Tibial nerve (tissue), 4 donors: ENCODE results near the gene B3GAT1. TPM values are rescaled to one million over a fixed set of nuclear protein-coding genes. Genes with fewer than 3 reads are reported as not detected.
A peak's percentile ranks its signal among the peaks of the same experiment; 100 is the strongest.

Experiments used
- DNase-seq, 2 donors: peaks; one replicate each; pipeline ENCODE4 v3.0.0-alpha.2; 2019; ENCODE audit warnings: low spot score in 2 of 2
- H3K27ac ChIP-seq, 4 donors: fragments of 200-600 bp; sonication (generic) in 3 of 4; one replicate each; pipeline ENCODE4 v1.5.1; 2017 to 2019; ENCODE audit warnings: mild to moderate bottlenecking in 1 of 4
- H3K27me3 ChIP-seq, 2 donors: fragments of 200-600 bp; sonication (generic) in 1 of 2; one replicate each; pipeline versions ENCODE4 v1.5.1 to v1.6.0; 2017 to 2019
- H3K36me3 ChIP-seq, 3 donors: fragments of 200-600 bp; sonication (generic); one replicate each; pipeline ENCODE4 v1.5.1; 2018 to 2019
- H3K4me1 ChIP-seq, 4 donors: fragments of 200-600 bp; sonication (generic) in 3 of 4; one replicate each; pipeline ENCODE4 v1.5.1; 2017 to 2019
- H3K4me3 ChIP-seq, 4 donors: fragments of 200-600 bp; sonication (generic) in 3 of 4; one replicate each; pipeline ENCODE4 v1.5.1; 2017 to 2019; ENCODE audit warnings: mild to moderate bottlenecking in 1 of 4, moderate library complexity in 1 of 4
- H3K9me3 ChIP-seq, 4 donors: fragments of 200-600 bp; sonication (generic) in 3 of 4; one replicate each; pipeline ENCODE4 v1.5.1; 2017 to 2019
- EP300 ChIP-seq, 2 donors: sonication (generic); formaldehyde crosslinking; IDR thresholded peaks; one replicate each; pipeline ENCODE4 v1.6.1; 2017; ENCODE audit warnings: antibody characterized with exemption in 2 of 2, mild to moderate bottlenecking in 1 of 2
- POLR2A ChIP-seq, 2 donors: fragments of 450-650 bp; IDR thresholded peaks; one replicate each; pipeline ENCODE4 v1.6.1; 2017; ENCODE audit warnings: antibody characterized with exemption in 2 of 2, mild to moderate bottlenecking in 2 of 2, moderate library complexity in 2 of 2
- WGBS, 2 donors: methylation state at CpG; one replicate each; pipeline ENCODE4 v1.1.5; 2018; 5-methylcytosine and 5-hydroxymethylcytosine counted together
- total RNA-seq, 4 donors: library from RNA; depleted of rRNA; stranded (reverse); fragments of >200 nt; gene quantifications; one replicate each; pipeline ENCODE4 v1.1.0, GENCODE V29; 2016
- TF ChIP-seq, protein P1 (sequence below), 5 experiments: fragments of 200-600 bp in 3 of 5; fragments of 450-650 bp in 2 of 5; sonication (generic) in 3 of 5; IDR thresholded peaks; one replicate each; pipeline ENCODE4 v1.5.1; 2016 to 2019; ENCODE audit warnings: antibody characterized with exemption in 5 of 5, mild to moderate bottlenecking in 3 of 5, moderate library complexity in 2 of 5

Gene B3GAT1
- total RNA-seq, 4 donors from 2014 or later: 6.6 to 18.0 (median 9.1) TPM

DNA sequence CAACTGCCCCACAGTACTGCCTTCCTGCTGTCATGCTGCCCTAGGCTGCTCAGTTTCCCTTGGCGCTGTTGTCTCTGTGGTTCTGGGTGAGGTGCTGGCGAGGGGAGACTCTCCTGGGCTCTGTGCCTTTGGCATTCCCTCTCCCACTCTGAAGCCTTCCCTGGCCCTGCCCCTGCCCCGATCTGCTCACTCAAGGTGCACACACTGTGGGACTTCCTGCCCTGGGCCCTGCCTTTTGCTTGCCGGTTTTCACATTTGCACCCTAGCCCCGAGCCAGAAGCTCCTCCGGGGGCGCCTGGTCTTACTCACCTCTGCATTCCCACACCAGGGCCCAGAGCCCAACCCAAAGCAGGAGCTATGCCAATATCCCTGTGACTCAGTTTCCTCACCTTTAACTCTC lies 12.0 kb downstream of the B3GAT1 start:
- peaks cover 0 to 19% (median 0%) of the 10 kb centered on the region in 4 donors for H3K4me1 ChIP-seq
- no peaks in the 10 kb centered on the region for H3K36me3 ChIP-seq
- no peaks in the 10 kb centered on the region for H3K27me3 ChIP-seq
- H3K4me3 ChIP-seq: no peak overlapping the region
- no peak for DNase-seq
- no peaks in the 10 kb centered on the region for H3K9me3 ChIP-seq
- 83 to 92% methylated on average over 7 of the region's 7 CpGs for WGBS, 2 donors
- H3K27ac ChIP-seq: no peak overlapping the region
- TF ChIP-seq, protein P1, sequence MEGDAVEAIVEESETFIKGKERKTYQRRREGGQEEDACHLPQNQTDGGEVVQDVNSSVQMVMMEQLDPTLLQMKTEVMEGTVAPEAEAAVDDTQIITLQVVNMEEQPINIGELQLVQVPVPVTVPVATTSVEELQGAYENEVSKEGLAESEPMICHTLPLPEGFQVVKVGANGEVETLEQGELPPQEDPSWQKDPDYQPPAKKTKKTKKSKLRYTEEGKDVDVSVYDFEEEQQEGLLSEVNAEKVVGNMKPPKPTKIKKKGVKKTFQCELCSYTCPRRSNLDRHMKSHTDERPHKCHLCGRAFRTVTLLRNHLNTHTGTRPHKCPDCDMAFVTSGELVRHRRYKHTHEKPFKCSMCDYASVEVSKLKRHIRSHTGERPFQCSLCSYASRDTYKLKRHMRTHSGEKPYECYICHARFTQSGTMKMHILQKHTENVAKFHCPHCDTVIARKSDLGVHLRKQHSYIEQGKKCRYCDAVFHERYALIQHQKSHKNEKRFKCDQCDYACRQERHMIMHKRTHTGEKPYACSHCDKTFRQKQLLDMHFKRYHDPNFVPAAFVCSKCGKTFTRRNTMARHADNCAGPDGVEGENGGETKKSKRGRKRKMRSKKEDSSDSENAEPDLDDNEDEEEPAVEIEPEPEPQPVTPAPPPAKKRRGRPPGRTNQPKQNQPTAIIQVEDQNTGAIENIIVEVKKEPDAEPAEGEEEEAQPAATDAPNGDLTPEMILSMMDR (IDR thresholded peaks at IDR 0.05): no peak
- no peak for TF ChIP-seq EP300 (IDR thresholded peaks at IDR 0.05)
- TF ChIP-seq POLR2A (IDR thresholded peaks at IDR 0.05): no peak

DNA sequence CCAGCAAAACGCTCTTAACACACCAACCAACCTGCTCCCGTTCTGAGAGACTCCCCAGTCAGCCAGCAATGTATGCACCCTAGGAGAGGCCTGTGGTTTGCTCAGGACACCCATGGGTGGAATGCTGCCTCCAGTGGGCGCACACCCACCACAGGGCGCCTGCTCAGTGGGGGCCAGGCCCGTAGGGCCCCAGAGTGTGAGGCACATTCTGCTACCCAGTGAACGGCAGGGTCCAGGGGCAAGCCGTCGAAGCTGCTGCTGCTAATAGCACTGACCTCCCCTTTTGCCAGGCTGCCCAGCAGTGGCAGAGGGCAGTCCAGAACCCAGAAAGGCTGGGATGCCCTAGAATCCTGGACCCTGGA lies 12.8 kb downstream of the B3GAT1 start:
- H3K27me3 ChIP-seq: no peaks in the 10 kb centered on the region

DNA sequence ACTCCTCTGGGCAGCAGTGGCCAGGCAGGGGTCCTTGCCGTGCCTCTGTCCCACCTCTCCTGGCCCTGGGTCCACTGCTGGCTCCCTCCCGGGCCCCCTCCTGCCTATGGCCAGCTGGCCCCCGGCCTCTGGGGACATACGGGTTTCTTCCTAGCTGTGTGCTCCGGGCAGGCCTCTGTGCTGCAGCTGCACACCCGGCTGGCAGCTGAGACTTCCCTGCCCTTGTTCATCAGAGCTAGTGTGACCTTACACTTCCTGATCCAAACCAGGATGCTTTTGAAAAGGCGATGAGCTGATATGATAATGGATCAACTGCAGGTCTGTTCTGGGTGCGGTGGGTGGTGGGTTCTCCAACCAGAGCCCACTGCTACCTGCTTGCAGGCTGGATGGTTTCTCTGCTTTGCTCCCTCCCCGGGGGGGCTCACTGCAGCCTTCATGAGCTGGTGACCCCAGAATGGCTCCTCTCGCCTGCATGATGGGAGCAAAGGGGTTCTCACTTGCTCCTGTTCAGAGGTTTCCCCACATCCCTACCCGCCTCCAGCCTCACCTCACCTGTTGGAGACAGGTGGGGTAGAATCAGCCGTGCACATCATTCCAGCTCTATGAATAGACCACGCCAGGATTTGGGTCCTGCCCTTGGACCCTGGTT lies 13.3 kb downstream of the B3GAT1 start:
- Histone ChIP-seq H3K27me3 (no peaks in the 10 kb centered on the region), H3K4me3 (no peak overlapping the region), H3K9me3 (no peaks in the 10 kb centered on the region), H3K36me3 (no peaks in the 10 kb centered on the region), H3K4me1 (peaks cover 0 to 19% (median 0%) of the 10 kb centered on the region in 4 donors), H3K27ac (peak overlapping the region in 1 of 4 donors; percentile 15)
- DNase-seq: no peak
- WGBS, 2 donors: 71 to 72% methylated on average over 11 to 13 of the region's 13 CpGs
- TF ChIP-seq EP300 (IDR thresholded peaks at IDR 0.05) (no peak), POLR2A (IDR thresholded peaks at IDR 0.05) (no peak)
- TF ChIP-seq, protein P1 (IDR thresholded peaks at IDR 0.05): no peak

More for the DNA sequence above, 12.8 kb downstream of the B3GAT1 start:
- Histone ChIP-seq H3K27ac (peak overlapping the region in 1 of 4 donors; percentile 15), H3K36me3 (no peaks in the 10 kb centered on the region), H3K9me3 (no peaks in the 10 kb centered on the region), H3K4me3 (no peak overlapping the region), H3K4me1 (peaks cover 0 to 19% (median 0%) of the 10 kb centered on the region in 4 donors)
- DNase-seq: no peak
- WGBS, 2 donors: 77 to 84% methylated on average over 7 to 8 of the region's 8 CpGs
- TF ChIP-seq EP300 (IDR thresholded peaks at IDR 0.05): no peak
- no peak for TF ChIP-seq POLR2A (IDR thresholded peaks at IDR 0.05)
- TF ChIP-seq, protein P1 (IDR thresholded peaks at IDR 0.05): no peak

DNA sequence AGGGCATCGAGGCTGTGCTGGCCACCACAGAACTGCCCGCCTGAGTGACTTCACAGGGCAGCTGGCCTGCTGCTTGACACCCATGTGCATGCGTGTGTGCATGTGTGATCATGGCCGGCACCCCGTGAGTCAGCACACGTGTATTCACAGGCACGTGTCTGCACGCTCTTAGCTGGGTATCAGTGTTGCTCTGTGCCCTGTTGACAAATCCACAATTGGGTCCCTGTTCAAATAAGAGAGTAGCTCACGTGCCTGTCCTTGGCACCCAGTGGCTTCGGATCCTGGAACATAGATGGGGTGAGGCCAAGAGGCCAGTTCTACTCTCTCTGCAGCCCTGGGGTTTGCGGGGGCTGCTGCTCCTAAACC lies 14.0 kb downstream of the B3GAT1 start:
- Histone ChIP-seq H3K27me3 (no peaks in the 10 kb centered on the region), H3K27ac (peak overlapping the region in 1 of 4 donors; percentile 3), H3K4me1 (peaks cover 0 to 19% (median 0%) of the 10 kb centered on the region in 4 donors), H3K9me3 (no peaks in the 10 kb centered on the region), H3K36me3 (no peaks in the 10 kb centered on the region), H3K4me3 (no peak overlapping the region)
- no peak for DNase-seq
- WGBS, 2 donors: 53 to 60% methylated on average over 5 to 8 of the region's 11 CpGs
- TF ChIP-seq, protein P1 (IDR thresholded peaks at IDR 0.05): no peak
- TF ChIP-seq EP300 (IDR thresholded peaks at IDR 0.05): peak in 1 of 2 donors; percentile 31

DNA sequence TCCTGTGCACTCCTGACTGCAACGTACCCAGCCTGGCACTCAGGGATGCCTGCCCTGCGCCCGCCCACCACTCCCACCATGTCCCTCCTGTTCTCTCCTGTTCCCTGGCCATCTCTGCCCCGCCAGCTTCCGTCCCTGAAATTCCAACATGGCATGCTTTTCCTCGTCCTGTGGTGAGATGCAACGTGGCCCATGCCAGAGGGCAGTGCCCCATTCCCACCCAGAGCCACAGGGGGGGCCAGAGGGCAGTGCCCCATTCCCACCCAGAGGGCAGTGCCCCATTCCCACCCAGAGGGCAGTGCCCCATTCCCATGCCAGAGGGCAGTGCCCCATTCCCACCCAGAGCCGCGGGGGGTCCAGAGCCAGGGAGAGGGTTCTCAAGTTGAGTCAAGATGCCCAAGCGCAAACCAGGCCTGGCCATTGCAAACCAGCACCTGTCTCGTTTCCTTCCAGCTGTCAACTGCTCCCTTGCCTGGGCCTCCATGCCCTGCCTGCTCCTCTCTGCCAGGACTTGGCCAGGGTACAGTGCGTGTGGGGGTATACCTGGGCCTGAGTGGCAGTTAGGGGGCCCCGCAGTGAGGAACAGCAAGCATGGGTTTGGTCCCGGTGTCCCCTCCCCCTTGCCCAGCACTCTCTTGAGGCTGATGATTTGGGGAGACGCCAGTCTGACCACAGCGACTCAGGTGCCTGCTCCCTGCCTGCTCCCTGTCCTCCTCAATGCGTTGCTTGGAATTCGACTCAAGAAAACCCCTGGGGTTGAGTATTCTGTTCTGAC lies 14.6 kb downstream of the B3GAT1 start:
- DNase-seq: no peak
- H3K27me3 ChIP-seq: no peaks in the 10 kb centered on the region
- 82 to 89% methylated on average over 14 to 18 of the region's 18 CpGs for WGBS, 2 donors

More for the DNA sequence above, 14.6 kb downstream of the B3GAT1 start:
- peaks cover 0 to 19% (median 0%) of the 10 kb centered on the region in 4 donors for H3K4me1 ChIP-seq
- no peaks in the 10 kb centered on the region for H3K9me3 ChIP-seq
- H3K36me3 ChIP-seq: no peaks in the 10 kb centered on the region
- TF ChIP-seq EP300 (IDR thresholded peaks at IDR 0.05) (no peak), POLR2A (IDR thresholded peaks at IDR 0.05) (no peak)
- TF ChIP-seq, protein P1 (IDR thresholded peaks at IDR 0.05): no peak
- peak overlapping the region in 1 of 4 donors; percentile 3 for H3K27ac ChIP-seq
- H3K4me3 ChIP-seq: no peak overlapping the region
